ENCODE results near the gene MYO3B.

DNA sequence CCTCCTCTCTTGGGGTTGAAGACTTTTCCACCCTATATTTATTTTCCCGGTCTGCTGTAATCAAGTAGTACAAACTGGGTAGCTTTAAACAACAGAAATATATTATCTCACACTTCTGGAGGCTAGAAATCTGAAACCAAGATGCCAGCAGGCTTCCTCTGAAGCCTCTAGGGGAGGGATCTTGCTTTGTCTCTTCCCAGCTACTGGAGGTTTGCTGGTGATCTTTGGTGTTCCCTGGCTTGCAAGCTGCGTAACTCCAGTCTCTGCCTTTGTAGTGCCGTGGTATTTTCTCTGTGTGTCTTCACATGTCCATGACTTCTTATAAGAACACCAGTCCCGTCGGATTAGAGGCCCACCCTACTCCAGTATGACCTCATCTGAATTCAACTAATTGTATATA is 44.4 kb downstream of the MYO3B start:
- TF ChIP-seq POLR2A (IDR thresholded peaks at IDR 0.05): no peak
- TF ChIP-seq, protein P1, sequence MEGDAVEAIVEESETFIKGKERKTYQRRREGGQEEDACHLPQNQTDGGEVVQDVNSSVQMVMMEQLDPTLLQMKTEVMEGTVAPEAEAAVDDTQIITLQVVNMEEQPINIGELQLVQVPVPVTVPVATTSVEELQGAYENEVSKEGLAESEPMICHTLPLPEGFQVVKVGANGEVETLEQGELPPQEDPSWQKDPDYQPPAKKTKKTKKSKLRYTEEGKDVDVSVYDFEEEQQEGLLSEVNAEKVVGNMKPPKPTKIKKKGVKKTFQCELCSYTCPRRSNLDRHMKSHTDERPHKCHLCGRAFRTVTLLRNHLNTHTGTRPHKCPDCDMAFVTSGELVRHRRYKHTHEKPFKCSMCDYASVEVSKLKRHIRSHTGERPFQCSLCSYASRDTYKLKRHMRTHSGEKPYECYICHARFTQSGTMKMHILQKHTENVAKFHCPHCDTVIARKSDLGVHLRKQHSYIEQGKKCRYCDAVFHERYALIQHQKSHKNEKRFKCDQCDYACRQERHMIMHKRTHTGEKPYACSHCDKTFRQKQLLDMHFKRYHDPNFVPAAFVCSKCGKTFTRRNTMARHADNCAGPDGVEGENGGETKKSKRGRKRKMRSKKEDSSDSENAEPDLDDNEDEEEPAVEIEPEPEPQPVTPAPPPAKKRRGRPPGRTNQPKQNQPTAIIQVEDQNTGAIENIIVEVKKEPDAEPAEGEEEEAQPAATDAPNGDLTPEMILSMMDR (IDR thresholded peaks at IDR 0.05): no peak
